ENCODE results near the gene DYSF.

Gene DYSF

DNA sequence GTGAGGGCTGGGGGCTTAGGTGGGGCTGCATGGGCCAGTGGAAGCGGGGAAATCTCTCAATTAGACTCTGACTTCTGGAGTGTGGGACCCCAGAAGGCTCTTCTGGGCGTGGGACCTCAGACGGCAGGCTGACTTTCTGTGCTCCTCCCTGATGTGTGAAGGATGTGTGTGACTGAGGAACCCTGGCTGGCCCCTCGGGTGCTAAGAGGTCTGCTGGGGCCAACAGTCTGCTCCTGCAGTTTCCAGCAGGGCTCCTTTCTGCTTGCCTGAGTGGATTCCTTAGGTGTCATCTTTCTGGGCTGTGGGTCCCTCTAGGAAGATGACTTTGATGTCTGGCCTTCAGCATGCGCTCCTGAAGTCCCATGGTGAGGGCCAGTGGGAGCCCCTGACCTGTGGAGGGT, 167.5 kb downstream of the DYSF start:
- TF ChIP-seq, protein P1, sequence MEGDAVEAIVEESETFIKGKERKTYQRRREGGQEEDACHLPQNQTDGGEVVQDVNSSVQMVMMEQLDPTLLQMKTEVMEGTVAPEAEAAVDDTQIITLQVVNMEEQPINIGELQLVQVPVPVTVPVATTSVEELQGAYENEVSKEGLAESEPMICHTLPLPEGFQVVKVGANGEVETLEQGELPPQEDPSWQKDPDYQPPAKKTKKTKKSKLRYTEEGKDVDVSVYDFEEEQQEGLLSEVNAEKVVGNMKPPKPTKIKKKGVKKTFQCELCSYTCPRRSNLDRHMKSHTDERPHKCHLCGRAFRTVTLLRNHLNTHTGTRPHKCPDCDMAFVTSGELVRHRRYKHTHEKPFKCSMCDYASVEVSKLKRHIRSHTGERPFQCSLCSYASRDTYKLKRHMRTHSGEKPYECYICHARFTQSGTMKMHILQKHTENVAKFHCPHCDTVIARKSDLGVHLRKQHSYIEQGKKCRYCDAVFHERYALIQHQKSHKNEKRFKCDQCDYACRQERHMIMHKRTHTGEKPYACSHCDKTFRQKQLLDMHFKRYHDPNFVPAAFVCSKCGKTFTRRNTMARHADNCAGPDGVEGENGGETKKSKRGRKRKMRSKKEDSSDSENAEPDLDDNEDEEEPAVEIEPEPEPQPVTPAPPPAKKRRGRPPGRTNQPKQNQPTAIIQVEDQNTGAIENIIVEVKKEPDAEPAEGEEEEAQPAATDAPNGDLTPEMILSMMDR (IDR thresholded peaks at IDR 0.05; ENCODE audit: control insufficient read depth, insufficient read depth, low read depth, low read length, missing control alignments) = no peak
- no peak overlapping the region for H3K4me3 ChIP-seq (ENCODE audit: control insufficient read depth, low read depth, low read length)
- DNase-seq (ENCODE audit: low read depth) = no peak

DNA sequence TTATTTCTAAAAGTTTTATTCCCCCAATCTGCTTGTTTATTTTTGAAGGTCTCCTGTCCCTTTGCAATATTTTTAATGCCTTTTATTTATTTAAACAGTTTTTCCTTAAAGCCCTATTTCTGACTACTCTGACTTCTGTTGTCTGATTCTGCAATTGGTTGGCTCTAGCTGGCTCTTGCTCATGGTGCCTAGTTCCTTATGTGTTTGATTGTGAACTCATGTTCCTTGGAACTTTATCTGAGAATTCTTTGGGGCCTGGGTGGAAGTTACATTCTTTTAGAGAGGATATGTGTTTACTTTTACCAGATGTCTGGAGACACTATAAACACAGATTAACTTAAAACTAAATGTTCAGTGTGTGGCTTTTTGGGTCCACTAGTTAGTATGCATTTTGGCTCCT, 175.9 kb downstream of the DYSF start:
- TF ChIP-seq, protein P1 (IDR thresholded peaks at IDR 0.05; ENCODE audit: control insufficient read depth, insufficient read depth, low read depth, low read length, missing control alignments) = no peak
- H3K4me3 ChIP-seq (ENCODE audit: control insufficient read depth, low read depth, low read length) = no peak overlapping the region
- no peak for DNase-seq (ENCODE audit: low read depth)

- TF ChIP-seq, protein P1 (IDR thresholded peaks at IDR 0.05; ENCODE audit: control insufficient read depth, insufficient read depth, low read depth, low read length, missing control alignments) = no peak
- H3K4me3 ChIP-seq (ENCODE audit: control insufficient read depth, low read depth, low read length) = no peak overlapping the region
- no peak for DNase-seq (ENCODE audit: low read depth)
Observed at GRCh38 chr2:71629771-71630453, 176.6 kb downstream of the DYSF start.

- TF ChIP-seq, protein P1 (IDR thresholded peaks at IDR 0.05; ENCODE audit: control insufficient read depth, insufficient read depth, low read depth, low read length, missing control alignments) = no peak
- no peak for DNase-seq (ENCODE audit: low read depth)
- no peak overlapping the region for H3K4me3 ChIP-seq (ENCODE audit: control insufficient read depth, low read depth, low read length)
Observed at GRCh38 chr2:71630454-71631328, 177.3 kb downstream of the DYSF start.

GRCh38 chr2:71631411-71631931, 178.1 kb downstream of the DYSF start:
- TF ChIP-seq, protein P1 (IDR thresholded peaks at IDR 0.05; ENCODE audit: control insufficient read depth, insufficient read depth, low read depth, low read length, missing control alignments) = no peak
- H3K4me3 ChIP-seq (ENCODE audit: control insufficient read depth, low read depth, low read length) = peak overlapping the region; percentile 28
- peak; percentile 13 for DNase-seq (ENCODE audit: low read depth)

GRCh38 chr2:71633086-71633485, 179.7 kb downstream of the DYSF start:
- H3K4me3 ChIP-seq (ENCODE audit: control insufficient read depth, low read depth, low read length) = no peak overlapping the region
- DNase-seq (ENCODE audit: low read depth) = no peak
- TF ChIP-seq, protein P1 (IDR thresholded peaks at IDR 0.05; ENCODE audit: control insufficient read depth, insufficient read depth, low read depth, low read length, missing control alignments) = no peak

Measured in AG09309 (cell line).